Karpas-422 (cell line): ENCODE data around the gene SAMSN1. TPM values are rescaled to one million over a fixed set of nuclear protein-coding genes. Genes with fewer than 3 reads are reported as not detected.
"Not testable (repeated sequence)": the region's sequence is repeated elsewhere in the genome, so short reads cannot be mapped to it uniquely, and the experiment has no call there.

Experiments used
- DNase-seq: peaks from one replicate; pipeline ENCODE4 v3.0.0-alpha.2; 2015
- H2AFZ ChIP-seq: fragments of 200-600 bp; sonication (generic); 2 replicates; pipeline ENCODE4 v1.6.1; 2014; ENCODE audit warnings: antibody characterized with exemption, low read length, mixed read lengths
- H3K27ac ChIP-seq: fragments of 200-600 bp; sonication (generic); 2 replicates; pipeline ENCODE4 v1.5.1; 2014; ENCODE audit warnings: mild to moderate bottlenecking, low read length, moderate library complexity
- H3K27me3 ChIP-seq: fragments of 200-600 bp; sonication (generic); 2 replicates; pipeline ENCODE4 v1.6.1; 2014; ENCODE audit warnings: low read length, mixed read lengths
- H3K36me3 ChIP-seq: fragments of 200-600 bp; sonication (generic); 2 replicates; pipeline ENCODE4 v1.6.1; 2014; ENCODE audit warnings: low read length, mixed read lengths; ENCODE audit not compliant: insufficient read depth
- H3K4me1 ChIP-seq: fragments of 200-600 bp; sonication (generic); 2 replicates; pipeline ENCODE4 v1.6.1; 2014; ENCODE audit warnings: mild to moderate bottlenecking, low read length, mixed read lengths
- H3K4me2 ChIP-seq: fragments of 200-600 bp; sonication (generic); 2 replicates; pipeline ENCODE4 v1.6.1; 2014; ENCODE audit warnings: low read length, low read depth, mild to moderate bottlenecking; ENCODE audit not compliant: poor library complexity, severe bottlenecking
- H3K4me3 ChIP-seq: fragments of 200-600 bp; sonication (generic); 2 replicates; pipeline ENCODE4 v1.5.1; 2014; ENCODE audit warnings: mild to moderate bottlenecking, antibody characterized with exemption, low read length, mixed read lengths
- H3K79me2 ChIP-seq: fragments of 200-600 bp; sonication (generic); 2 replicates; pipeline ENCODE4 v1.6.1; 2014; ENCODE audit warnings: mild to moderate bottlenecking, low read length, mixed read lengths
- H3K9ac ChIP-seq: fragments of 200-600 bp; sonication (generic); 2 replicates; pipeline ENCODE4 v1.6.0; 2014; ENCODE audit warnings: low read length
- H3K9me2 ChIP-seq: fragments of 200-600 bp; sonication (generic), shearing (Covaris generic); replicated peaks from 2 replicates; pipeline ENCODE4 v1.6.0; 2014; ENCODE audit warnings: mild to moderate bottlenecking, low read length, moderate library complexity; ENCODE audit not compliant: insufficient read depth
- H3K9me3 ChIP-seq: fragments of 300-700, 200-600 bp; sonication (generic); 2 replicates; pipeline ENCODE4 v1.6.1; 2014; ENCODE audit warnings: low read length, mixed read lengths
- H4K20me1 ChIP-seq: fragments of 200-600 bp; sonication (generic); 2 replicates; pipeline ENCODE4 v1.6.1; 2014; ENCODE audit warnings: mild to moderate bottlenecking, antibody characterized with exemption, low read length, low read depth; ENCODE audit not compliant: insufficient read depth
- total RNA-seq: library from RNA; depleted of rRNA; stranded (reverse); fragments of >200 nt; shearing (Covaris generic); gene quantifications from 2 replicates; pipeline ENCODE4 v1.2.3, GENCODE V29; 2014; ENCODE audit warnings: low replicate concordance

Gene SAMSN1
- total RNA-seq, 1 experiment from 2014 or later = not detected

DNA sequence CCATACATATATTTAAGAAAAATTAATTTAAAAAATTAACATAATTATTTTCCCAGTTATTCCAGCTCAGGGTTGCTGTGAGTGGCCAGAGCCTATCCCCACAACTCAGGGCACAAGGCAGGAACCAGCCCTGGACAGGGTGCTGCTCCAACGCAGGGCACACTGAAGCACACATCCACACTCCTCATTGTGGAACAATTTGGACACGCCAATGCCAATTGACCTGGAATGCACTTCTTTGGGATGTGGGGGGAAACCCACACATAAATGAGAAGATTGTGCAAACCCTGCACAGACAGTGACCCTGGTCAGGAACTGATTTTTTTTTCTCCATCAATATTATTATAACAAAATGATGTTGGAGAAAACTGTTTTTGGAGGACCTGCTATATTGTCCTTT, 23.4 kb downstream of the SAMSN1 start:
- Histone ChIP-seq H4K20me1 (no peaks in the 10 kb centered on the region), H3K79me2 (no peaks in the 10 kb centered on the region), H3K9me2 (no peaks in the 10 kb centered on the region), H3K4me1 (no peaks in the 10 kb centered on the region), H3K9ac (no peak overlapping the region), H3K4me2 (no peak overlapping the region), H3K9me3 (no peaks in the 10 kb centered on the region; the same call in 1 of the 2 replicates), H3K4me3 (no peak overlapping the region), H3K27ac (no peak overlapping the region), H3K36me3 (no peaks in the 10 kb centered on the region), H3K27me3 (no peaks in the 10 kb centered on the region), H2AFZ (no peak overlapping the region)
- DNase-seq = no peak

DNA sequence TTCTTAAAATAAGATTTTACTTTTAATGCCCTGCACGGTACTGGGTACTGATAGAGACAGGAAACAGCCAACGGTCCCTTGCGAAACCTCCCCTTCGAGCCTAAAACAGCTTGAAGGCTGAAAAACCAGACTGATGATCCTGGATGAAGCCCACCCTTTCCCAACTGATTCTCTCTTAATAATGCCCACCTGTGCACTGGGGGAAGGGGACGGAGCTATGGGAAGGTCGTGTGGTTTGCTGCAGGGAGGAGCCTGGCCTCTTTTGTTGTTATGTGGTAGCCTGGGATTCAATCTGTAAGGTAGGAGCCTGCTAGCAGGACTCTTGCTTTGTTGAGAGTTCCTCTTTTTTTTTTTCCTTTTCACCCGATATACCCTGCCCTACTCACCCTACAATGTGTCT, 25.6 kb downstream of the SAMSN1 start:
- Histone ChIP-seq H2AFZ (no peak overlapping the region), H3K27ac (no peak overlapping the region), H3K9me2 (no peaks in the 10 kb centered on the region), H3K79me2 (no peaks in the 10 kb centered on the region), H3K27me3 (no peaks in the 10 kb centered on the region), H3K4me3 (no peak overlapping the region), H3K9ac (no peak overlapping the region), H3K4me1 (no peaks in the 10 kb centered on the region), H3K9me3 (peaks cover 5% of the 10 kb centered on the region; the same call in 1 of the 2 replicates), H3K36me3 (no peaks in the 10 kb centered on the region), H3K4me2 (no peak overlapping the region), H4K20me1 (no peaks in the 10 kb centered on the region)
- DNase-seq = no peak

DNA sequence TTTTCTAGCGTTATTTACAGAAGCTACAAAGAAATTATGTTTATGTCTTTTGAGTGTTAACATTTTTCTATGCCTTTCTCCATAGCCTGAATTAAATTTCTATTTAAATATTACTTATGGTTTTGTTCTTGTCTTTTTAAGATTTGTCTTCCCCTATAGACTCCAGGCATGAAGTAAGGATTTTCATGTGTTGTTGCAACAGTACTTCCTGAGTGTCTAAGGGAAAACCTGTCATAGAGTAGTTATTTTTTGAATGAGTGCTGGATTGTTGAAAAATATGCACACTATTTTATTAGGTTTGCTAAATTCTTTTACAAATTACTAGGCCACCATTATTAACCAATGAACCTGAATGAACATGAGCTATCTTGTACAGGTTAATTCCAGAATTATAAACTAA, 27.1 kb downstream of the SAMSN1 start:
- no peak overlapping the region for H3K4me3 ChIP-seq
- no peak overlapping the region for H3K4me2 ChIP-seq
- no peaks in the 10 kb centered on the region for H3K9me2 ChIP-seq
- no peaks in the 10 kb centered on the region for H3K27me3 ChIP-seq
- H3K36me3 ChIP-seq = no peaks in the 10 kb centered on the region
- H3K9ac ChIP-seq = no peak overlapping the region
- no peak for DNase-seq
- H3K9me3 ChIP-seq = peaks cover 5% of the 10 kb centered on the region; the same call in 1 of the 2 replicates
- no peak overlapping the region for H3K27ac ChIP-seq
- no peak overlapping the region for H2AFZ ChIP-seq
- H3K79me2 ChIP-seq = no peaks in the 10 kb centered on the region
- H4K20me1 ChIP-seq = no peaks in the 10 kb centered on the region
- H3K4me1 ChIP-seq = no peaks in the 10 kb centered on the region

DNA sequence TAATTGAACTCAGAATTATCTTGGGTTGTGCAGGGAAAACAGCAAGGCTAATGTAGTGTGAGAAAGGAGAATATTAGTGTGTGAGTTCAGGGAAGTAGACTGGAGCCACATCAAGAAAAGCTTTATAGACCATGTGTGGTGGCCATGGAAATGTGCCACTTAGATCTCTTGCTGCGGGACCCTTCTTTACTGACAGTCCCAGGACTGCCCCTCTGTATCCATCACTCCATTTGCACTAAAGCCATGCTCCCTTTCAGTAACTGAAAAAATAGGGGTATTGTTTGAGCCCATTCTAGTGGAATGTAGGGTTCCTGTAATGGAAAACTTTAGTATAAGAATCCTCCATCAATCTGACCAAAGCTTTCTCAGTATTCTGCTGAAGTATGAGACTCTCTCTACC, 32.3 kb downstream of the SAMSN1 start:
- Histone ChIP-seq H2AFZ (no peak overlapping the region), H3K9me3 (peaks cover 12% of the 10 kb centered on the region), H3K27me3 (no peaks in the 10 kb centered on the region), H3K4me2 (no peak overlapping the region), H3K4me3 (no peak overlapping the region), H3K9ac (no peak overlapping the region), H3K36me3 (no peaks in the 10 kb centered on the region), H3K4me1 (no peaks in the 10 kb centered on the region), H3K9me2 (no peaks in the 10 kb centered on the region), H4K20me1 (no peaks in the 10 kb centered on the region), H3K27ac (no peak overlapping the region), H3K79me2 (no peaks in the 10 kb centered on the region)
- no peak for DNase-seq

DNA sequence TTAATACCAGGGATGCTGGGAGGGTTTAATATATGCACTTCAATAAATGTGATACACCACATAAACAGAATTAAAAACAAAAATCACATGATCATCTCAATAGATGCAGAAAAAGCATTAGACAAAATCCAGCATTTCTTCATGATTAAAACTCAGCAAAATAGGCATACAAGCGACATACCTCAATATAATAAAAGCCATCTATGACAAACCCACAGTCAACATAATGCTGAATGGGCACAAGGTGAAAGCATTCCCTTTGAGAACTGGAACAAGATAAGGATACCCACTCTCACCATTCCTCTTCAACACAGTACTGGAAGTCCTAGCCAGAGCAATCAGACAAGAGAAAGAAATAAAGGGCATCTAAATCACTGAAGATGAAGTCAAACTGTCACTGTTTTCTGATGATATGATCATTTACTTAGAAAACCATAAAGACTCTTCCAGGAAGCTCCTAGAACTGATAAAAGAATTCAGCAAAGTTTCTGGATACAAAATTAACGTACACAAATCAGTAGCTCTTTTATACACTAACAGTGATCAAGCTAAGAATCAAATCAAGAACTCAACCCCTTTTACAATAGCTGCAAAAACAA, 39.2 kb downstream of the SAMSN1 start:
- H3K9ac ChIP-seq, H3K4me2 ChIP-seq, H3K79me2 ChIP-seq, H4K20me1 ChIP-seq, H3K27ac ChIP-seq, DNase-seq, H3K27me3 ChIP-seq, H3K4me3 ChIP-seq, H2AFZ ChIP-seq, H3K9me3 ChIP-seq, H3K36me3 ChIP-seq, H3K9me2 ChIP-seq, H3K4me1 ChIP-seq: not testable (repeated sequence)

DNA sequence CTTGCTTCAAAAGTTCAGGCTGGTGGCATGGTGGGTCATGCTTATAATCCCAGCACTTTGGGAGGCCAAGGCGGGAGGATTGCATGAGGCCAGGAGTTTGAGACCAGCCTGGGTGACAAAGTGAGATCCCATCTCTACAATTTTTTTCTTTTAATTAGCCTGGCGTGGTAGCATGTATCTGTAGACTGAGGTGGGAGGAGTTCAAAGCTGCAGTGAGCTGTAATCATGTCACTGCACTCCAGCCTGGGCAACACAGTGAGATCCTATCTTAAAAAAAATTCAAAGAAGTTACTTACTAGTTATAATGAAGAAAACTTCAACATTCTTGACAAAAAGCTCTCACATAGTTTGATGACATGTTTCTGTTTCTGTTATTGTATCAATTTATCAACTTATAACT, 45.2 kb downstream of the SAMSN1 start:
- H3K79me2 ChIP-seq = no peaks in the 10 kb centered on the region
- H3K9me3 ChIP-seq = peaks cover 6% of the 10 kb centered on the region
- H3K36me3 ChIP-seq = no peaks in the 10 kb centered on the region
- no peaks in the 10 kb centered on the region for H3K9me2 ChIP-seq
- no peaks in the 10 kb centered on the region for H3K27me3 ChIP-seq
- H3K27ac ChIP-seq = no peak overlapping the region
- no peak overlapping the region for H3K9ac ChIP-seq
- no peak for DNase-seq
- H3K4me2 ChIP-seq = no peak overlapping the region
- H4K20me1 ChIP-seq = no peaks in the 10 kb centered on the region
- no peak overlapping the region for H2AFZ ChIP-seq
- no peak overlapping the region for H3K4me3 ChIP-seq
- H3K4me1 ChIP-seq = no peaks in the 10 kb centered on the region

DNA sequence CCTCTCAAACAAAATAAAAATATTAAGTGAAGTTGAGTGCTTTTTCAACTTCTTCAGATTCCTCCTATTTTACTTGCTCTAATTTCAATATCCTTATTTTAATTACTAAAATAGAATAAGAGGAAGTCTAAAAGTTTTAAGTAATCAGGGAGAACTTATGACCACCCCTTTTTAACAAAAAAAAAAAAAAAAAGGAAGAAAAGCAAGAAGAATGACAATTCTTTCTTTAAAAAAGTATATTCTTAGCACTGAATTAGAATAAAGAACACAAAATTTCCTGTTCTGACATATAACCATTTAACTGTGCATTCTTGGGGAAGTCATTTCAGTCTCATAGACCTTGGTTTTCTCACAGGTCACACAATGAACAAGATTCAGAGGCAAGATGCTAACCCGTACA, 46.8 kb downstream of the SAMSN1 start:
- H3K9ac ChIP-seq = no peak overlapping the region
- no peaks in the 10 kb centered on the region for H3K9me2 ChIP-seq
- H3K4me1 ChIP-seq = no peaks in the 10 kb centered on the region
- H3K79me2 ChIP-seq = no peaks in the 10 kb centered on the region
- H2AFZ ChIP-seq = no peak overlapping the region
- no peak overlapping the region for H3K4me3 ChIP-seq
- H3K27me3 ChIP-seq = no peaks in the 10 kb centered on the region
- no peaks in the 10 kb centered on the region for H3K36me3 ChIP-seq
- peaks cover 6% of the 10 kb centered on the region for H3K9me3 ChIP-seq
- no peak for DNase-seq
- H4K20me1 ChIP-seq = no peaks in the 10 kb centered on the region
- H3K27ac ChIP-seq = no peak overlapping the region
- no peak overlapping the region for H3K4me2 ChIP-seq

DNA sequence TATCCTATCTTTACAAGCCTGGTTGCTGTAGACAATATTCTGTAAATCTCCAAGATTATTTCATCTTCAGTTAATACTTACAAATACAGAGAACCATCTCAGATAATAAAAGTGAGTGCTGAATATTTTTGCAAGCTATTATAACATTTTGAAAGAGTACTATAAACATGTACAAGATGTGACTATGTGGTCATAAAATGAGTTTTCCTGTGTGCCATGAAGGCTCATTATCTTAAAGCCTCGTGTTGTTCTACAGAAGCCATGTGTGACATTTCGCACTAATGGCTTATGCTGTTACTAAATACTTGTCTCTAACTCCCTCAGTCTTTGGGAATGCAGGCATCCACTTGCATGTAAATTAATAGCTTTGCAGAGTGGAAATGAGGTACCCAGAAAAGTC, 48.3 kb downstream of the SAMSN1 start:
- no peak overlapping the region for H3K4me2 ChIP-seq
- H2AFZ ChIP-seq = no peak overlapping the region
- no peaks in the 10 kb centered on the region for H3K79me2 ChIP-seq
- no peaks in the 10 kb centered on the region for H3K27me3 ChIP-seq
- H4K20me1 ChIP-seq = no peaks in the 10 kb centered on the region
- H3K4me3 ChIP-seq = no peak overlapping the region
- no peak overlapping the region for H3K27ac ChIP-seq
- peaks cover 6% of the 10 kb centered on the region; the same call in 1 of the 2 replicates for H3K9me3 ChIP-seq
- H3K9ac ChIP-seq = no peak overlapping the region
- H3K4me1 ChIP-seq = no peaks in the 10 kb centered on the region
- no peak for DNase-seq
- H3K9me2 ChIP-seq = no peaks in the 10 kb centered on the region
- H3K36me3 ChIP-seq = no peaks in the 10 kb centered on the region

DNA sequence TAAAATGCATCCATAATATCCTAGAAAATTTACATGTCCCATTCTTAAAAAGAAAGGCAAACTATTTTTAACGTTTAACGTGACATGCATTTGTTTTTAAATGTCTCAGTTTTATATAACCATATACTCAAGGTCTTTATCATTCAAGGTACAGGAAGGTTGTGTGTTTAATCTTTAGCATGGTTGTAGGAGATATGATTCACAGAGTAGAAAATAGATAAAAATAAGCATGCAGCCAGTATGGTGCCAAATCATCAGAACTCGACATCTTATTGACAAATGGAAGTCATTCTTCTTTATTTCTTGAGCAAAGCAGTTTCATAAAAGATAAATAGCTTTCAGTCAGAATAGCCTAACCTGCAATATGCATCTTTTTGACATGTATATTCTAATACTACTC, 51.0 kb downstream of the SAMSN1 start:
- H3K79me2 ChIP-seq = no peaks in the 10 kb centered on the region
- H2AFZ ChIP-seq = no peak overlapping the region

More for the DNA sequence above, 51.0 kb downstream of the SAMSN1 start:
- no peak overlapping the region for H3K9ac ChIP-seq
- no peaks in the 10 kb centered on the region for H3K9me2 ChIP-seq
- H3K9me3 ChIP-seq = peaks cover 6% of the 10 kb centered on the region; the same call in 1 of the 2 replicates
- no peak for DNase-seq
- H3K27ac ChIP-seq = no peak overlapping the region
- H4K20me1 ChIP-seq = no peaks in the 10 kb centered on the region
- H3K27me3 ChIP-seq = no peaks in the 10 kb centered on the region
- no peaks in the 10 kb centered on the region for H3K4me1 ChIP-seq
- H3K4me2 ChIP-seq = no peak overlapping the region
- no peak overlapping the region for H3K4me3 ChIP-seq
- no peaks in the 10 kb centered on the region for H3K36me3 ChIP-seq
